Cardiac septum (tissue), 1 donor: ENCODE results near the gene KLF9. TPM values are rescaled to one million over a fixed set of nuclear protein-coding genes. Genes with fewer than 3 reads are reported as not detected.

Experiments used
- DNase-seq: peaks from one replicate; pipeline ENCODE4 v3.0.0-alpha.2; 2020; ENCODE audit warnings: low spot score
- intact Hi-C: fragments of 100-400 bp; cut with DNase I; formaldehyde crosslinking; loops from one replicate; pipeline ENCODE4 v1.14.0; 2022
- total RNA-seq: library from RNA; stranded (reverse); fragmentation: NEBNext Ultra II Directional; extraction: Animal tissue kit (Norgen Biotek cat#: 25700); gene quantifications from one replicate; pipeline ENCODE4 v1.2.1, GENCODE V29; 2021
- donor health status: DM: no; HTN: no; CAD: no.

The KLF9 gene
- total RNA-seq, 1 donor from 2014 or later: 19.0 TPM

DNA sequence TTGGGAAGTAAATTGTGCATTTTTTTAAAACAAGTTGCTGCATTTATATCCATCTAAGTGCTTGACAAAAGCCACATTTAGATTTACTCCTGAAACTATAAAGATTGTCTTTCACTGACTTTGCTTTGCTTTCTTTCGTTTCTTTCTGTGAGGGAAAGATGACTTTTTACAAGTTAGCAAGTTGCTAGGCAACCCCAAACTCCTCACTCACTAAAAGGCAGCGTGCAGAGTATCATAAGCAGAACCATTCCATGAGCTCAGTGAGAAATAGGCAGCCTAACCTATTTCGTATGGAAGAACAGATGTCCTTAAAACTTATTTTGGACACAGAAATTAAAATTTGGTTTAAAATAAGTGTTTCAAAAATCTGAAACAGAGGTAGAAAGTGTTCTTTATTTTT, 29.0 kb downstream of the KLF9 start:
- DNase-seq: no peak
- intact Hi-C loops: loop anchor here (5.0 kb wide), 1 partner anchor 33 kb away; no protein-coding TSS in a partner anchor

- intact Hi-C loops: no loop called here
- no peak for DNase-seq
Observed at GRCh38 chr9:70382709-70383605, 31.5 kb downstream of the KLF9 start.

DNA sequence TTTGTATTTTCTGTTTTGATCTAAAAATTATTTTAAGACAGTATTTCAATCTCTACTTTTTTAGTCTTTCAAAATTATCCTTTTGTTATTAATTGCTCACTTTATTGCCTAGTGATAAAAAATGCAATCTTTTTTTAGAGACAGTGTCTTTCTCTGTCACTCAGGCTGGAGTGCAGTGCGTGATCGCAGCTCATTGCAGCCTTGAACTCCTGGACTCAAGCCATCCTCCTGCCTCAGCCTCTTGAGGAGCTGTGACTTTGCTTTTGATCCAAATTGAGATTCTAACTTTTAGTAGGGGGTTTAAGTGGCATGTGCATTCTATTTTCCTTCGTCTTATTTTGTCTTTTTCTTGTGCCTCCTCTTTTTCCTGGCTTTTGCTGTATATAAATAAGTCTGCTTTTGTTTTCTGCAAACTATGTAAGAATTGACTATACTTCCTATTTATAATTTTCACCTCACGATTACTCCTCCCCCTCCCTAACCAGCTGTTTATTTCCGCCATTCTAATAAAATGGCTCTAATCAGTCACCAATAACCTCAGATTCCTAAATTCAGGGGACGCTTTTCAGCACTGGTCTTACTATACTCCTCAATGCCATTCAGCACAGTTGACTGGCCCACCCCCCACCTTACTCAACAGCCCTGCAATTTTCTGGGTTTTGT, 32.3 kb downstream of the KLF9 start:
- no peak for DNase-seq
- intact Hi-C loops: no loop called here

DNA sequence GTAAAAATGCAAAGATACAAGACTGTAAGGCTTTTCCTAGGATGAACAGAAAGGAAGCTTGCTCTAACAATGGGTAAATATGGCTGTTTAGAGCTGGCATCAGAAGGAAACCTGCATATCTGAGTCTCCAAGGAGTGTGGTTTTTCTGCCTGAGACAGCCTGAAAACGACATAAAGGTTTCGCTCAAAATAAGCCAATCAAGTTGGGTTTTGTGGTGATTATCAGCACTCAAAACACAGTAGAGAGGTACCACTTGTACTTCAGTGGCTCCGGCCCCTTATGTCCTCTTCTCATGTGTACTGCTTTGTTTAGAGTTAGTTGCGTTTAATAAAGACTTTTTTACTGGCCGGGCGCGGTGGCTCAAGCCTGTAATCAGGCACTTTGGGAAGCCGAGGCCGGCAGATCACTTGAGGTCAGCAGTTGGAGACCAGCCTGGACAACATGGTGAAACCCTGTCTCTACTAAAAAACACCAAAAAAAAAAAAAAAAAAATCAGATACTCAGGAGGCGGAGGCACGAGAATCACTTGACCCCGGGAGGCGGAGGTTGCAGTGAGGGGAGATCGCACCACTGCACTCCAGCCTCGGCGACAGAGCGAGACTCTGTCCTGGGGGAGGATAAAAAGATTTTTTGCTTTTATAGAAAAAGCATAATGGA, 39.4 kb downstream of the KLF9 start:
- intact Hi-C loops: no loop called here
- DNase-seq: no peak

DNA sequence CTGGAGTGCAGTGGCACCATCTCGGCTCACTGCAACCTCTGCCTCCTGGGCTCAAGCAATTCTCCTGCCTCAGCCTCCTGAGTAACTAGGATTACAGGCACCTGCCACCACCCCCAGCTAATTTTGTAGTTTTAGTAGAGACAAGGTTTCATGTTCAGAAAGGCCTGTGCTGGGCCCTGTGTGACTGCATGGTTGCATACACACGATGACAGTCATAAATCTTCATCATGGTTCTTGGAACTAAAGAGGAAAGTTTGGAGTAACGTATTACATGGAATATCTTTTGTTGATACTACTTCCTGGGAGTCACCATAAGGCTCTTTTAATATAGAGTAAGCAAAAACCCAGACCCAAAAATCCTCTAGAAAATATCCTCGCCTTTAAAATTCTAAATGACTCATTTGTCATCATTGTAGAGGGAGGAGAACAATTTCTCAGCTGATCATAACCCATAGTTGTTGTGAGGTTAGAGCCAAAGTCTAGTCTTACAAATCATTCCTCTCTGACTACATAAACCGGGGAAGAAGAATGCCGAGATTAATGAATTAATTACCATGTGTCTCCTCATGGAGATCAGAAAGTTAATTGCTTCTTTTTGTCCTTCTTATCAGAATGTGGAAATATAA, 47.0 kb downstream of the KLF9 start:
- intact Hi-C loops: no loop called here
- no peak for DNase-seq

GRCh38 chr9:70363760-70364159, 50.7 kb downstream of the KLF9 start:
- DNase-seq: no peak
- intact Hi-C loops: no loop called here

DNA sequence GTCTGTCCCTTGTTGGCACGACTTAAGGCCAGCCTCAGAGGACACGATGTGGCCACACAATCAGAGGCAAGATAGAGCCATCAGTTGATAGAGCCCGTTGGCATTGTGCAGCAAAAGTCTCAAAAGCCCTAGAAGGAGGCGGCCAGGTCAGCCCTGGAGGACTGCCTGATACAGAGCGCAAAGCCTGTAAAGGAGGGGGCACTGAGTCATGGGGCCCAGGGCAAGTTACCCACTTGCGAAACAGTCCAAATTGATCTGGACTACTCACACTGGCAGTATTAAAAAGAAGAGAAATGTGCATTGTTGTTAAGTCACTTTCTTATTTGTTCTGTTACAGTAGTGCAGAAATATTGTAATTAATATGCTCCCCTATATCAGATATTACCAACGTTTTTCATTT, 51.5 kb downstream of the KLF9 start:
- intact Hi-C loops: no loop called here
- no peak for DNase-seq

GRCh38 chr9:70355801-70356200, 58.7 kb downstream of the KLF9 start:
- no peak for DNase-seq
- intact Hi-C loops: no loop called here

DNA sequence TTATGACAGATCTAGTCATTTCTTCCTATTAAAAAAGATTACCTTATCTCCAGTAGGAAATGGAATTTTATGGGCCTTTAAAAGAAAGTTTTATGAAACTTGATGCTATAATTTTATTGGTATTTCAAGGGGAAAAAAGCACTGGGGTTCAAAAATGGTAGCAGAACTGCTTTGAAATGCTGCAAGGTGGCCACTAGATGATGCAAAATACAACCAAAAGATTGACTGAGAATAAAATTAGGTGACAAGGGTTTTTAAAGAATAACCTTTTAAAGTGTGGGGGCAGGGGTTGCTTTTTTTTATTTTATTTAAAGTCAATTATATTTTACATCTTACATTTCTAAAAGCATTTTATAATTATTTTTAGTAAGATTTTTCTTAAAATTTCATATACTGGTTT, 61.7 kb downstream of the KLF9 start:
- intact Hi-C loops: loop anchor here (2.0 to 5.0 kb wide), 3 partner anchors 34 to 250 kb away; no protein-coding TSS in a partner anchor

DNA sequence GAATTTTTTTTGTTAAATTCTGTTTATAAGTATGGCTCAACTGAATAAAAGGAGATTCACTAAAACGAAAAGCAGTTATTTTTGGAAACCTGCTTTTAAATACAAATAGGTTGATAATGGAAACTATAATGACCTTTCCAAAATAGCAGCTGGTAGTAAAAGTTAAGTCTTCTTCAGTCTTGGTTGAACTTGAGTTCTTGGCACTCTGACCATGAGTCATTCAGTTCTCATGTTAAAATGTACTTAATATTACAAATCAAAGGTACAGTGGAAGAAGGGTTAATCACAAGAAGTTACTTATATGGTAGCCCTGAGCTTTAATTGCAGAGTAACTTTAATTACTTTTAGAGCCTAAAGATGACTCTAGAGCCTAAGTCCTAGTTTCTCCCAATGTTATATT, 62.1 kb downstream of the KLF9 start:
- no peak for DNase-seq
- intact Hi-C loops: loop anchor here (2.0 to 5.0 kb wide), 3 partner anchors 35 to 250 kb away; no protein-coding TSS in a partner anchor

More for the DNA sequence above, 61.7 kb downstream of the KLF9 start:
- DNase-seq: no peak

- no peak for DNase-seq
- intact Hi-C loops: no loop called here
Observed at GRCh38 chr9:70347046-70347445, 67.4 kb downstream of the KLF9 start.

GRCh38 chr9:70340572-70340971, 73.9 kb downstream of the KLF9 start:
- DNase-seq: no peak
- intact Hi-C loops: no loop called here

Other genes starting within 250 kb of the KLF9 start
- gene SMC5, start 155.7 kb downstream of the KLF9 start, total RNA-seq: 15.0 TPM